Activated CD4-positive, alpha-beta T cell treated with anti-CD3 and anti-CD28 coated beads, Interleukin-2, amount 10 ng/mL, durations not matched to agents 7 days and 5 days (primary cell): ENCODE data around the gene RGS19. TPM values are rescaled to one million over a fixed set of nuclear protein-coding genes. Genes with fewer than 3 reads are reported as not detected.

Source experiments
- CTCF ChIA-PET: fragments of 350-600 bp; sonication (Branson Sonifier 250); formaldehyde crosslinking; loops from one replicate; lab custom pipeline; 2021; ENCODE audit warnings: antibody characterized with exemption; lab: Charles Lee
- POLR2A ChIA-PET: fragments of 350-600 bp; sonication (Branson Sonifier 250); formaldehyde crosslinking; loops from one replicate; lab custom pipeline; 2021; ENCODE audit warnings: antibody characterized with exemption; lab: Charles Lee
- DNase-seq: peaks from one replicate; pipeline ENCODE4 v3.0.0-alpha.2; 2020
- H3K27ac Mint-ChIP-seq: one replicate; pipeline ENCODE4 v1.8.0; 2021; ENCODE audit warnings: mild to moderate bottlenecking, moderate library complexity, mixed read lengths
- H3K27me3 Mint-ChIP-seq: one replicate; pipeline ENCODE4 v1.8.0; 2021; ENCODE audit warnings: mixed read lengths
- H3K36me3 Mint-ChIP-seq: one replicate; pipeline ENCODE4 v1.8.0; 2021; ENCODE audit warnings: low read depth, mixed read lengths
- H3K4me1 Mint-ChIP-seq: one replicate; pipeline ENCODE4 v1.8.0; 2021; ENCODE audit warnings: mixed read lengths
- H3K4me3 Mint-ChIP-seq: one replicate; pipeline ENCODE4 v1.8.0; 2021; ENCODE audit warnings: mild to moderate bottlenecking, moderate library complexity, mixed read lengths
- H3K9me3 Mint-ChIP-seq: one replicate; pipeline ENCODE4 v1.8.0; 2021; ENCODE audit warnings: mixed read lengths
- total RNA-seq, 2 experiments: library from RNA; stranded (reverse); gene quantifications; one replicate each; pipeline ENCODE4 v1.2.3, GENCODE V29; 2021

RGS19 gene
- total RNA-seq, 2 experiments from 2014 or later: 105 to 107 TPM

DNA sequence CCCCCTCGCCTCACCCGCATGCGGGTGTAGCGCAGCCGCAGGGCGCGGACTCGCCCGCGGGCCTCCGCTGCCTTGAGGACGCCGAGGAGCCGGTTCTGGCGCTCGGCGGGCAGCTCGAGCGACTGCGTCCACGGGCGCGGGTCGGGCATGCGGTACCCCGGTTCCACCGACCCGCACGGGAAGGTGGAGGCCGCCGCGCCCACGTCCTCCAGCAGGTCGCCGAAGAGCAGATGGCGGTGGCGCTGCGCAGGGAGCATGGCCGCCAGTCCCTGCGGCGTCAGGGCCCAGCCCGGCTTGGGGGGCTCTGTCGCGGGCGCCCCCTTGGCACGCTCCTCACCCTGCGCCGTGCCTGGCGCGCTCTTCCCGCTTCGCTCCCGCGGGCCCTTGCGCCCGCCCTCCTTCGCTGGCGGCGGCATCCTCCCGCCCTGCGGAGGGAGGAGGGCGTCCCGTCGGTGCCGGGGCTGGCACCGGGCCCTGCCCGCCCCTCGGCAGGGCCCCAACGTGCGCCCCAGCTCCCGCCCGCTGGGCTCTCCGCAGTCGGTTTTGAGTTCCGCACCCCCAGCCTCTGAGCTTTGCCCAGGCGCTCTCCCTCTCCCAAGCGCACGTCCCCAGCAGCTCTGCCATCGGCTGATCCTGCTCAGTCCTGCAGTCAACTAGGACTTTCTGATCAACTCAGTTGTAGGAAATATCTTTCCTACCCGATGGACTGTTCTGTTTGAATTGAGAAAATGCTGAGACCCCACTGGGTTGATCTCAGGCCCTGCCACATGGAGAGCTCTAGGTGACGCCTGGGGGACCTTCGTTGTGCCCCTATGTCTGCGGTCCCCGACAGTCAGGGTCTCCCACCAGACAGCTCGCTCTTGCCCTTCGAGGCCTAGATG lies 4.7 kb upstream of the RGS19 start, which contains the start of gene LKAAEAR1:
Gene LKAAEAR1, minus strand, starts transcription at position 595 of the 881 bp plus-strand sequence. Its CDS starts 179 bp downstream, at position 416.
- DNase-seq: no peak
- ChIA-PET CTCF (interaction anchor here (0.7 to 2.1 kb wide), 17 partner anchors 12 to 547 kb away, joined by 3 to 16 read pairs (median 3); partner anchors contain the start of genes PRPF6 and PTK6), POLR2A (no interaction called here)
- Mint-ChIP-seq H3K27ac (no peak within 1 kb of the TSS), H3K4me3 (peak within 1 kb of the TSS; percentile 72), H3K4me1 (peaks cover 32% of the 10 kb centered on the region), H3K36me3 (peaks cover 2% of the 10 kb centered on the region), H3K27me3 (peaks cover 31% of the 10 kb centered on the region), H3K9me3 (peaks cover 9% of the 10 kb centered on the region)

DNA sequence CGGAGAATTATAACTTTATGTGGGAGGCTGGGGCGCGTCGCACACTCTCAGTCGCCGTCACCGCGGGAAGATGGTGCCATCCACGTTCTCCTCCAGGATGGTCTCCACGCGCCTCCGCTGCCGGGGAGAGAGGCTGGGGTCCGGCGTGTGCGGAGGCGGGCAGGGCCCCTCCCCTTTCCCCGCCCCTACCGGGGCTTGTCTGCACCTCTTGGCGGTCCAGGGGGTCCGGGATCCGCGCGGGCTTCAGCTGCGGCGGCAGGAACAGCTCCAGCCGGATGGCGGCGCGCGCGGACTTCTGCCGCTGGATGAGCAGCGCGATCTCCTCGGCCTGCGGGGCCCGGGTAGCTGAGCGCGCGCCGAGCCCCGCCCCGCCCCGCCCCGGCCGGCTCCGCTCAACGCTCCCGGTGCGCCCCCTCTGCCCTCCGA lies 4.1 kb upstream of the RGS19 start:
- ChIA-PET CTCF (interaction anchor here (0.7 to 2.1 kb wide), 18 partner anchors 11 to 546 kb away, joined by 3 to 16 read pairs (median 3); partner anchors contain the start of genes PRPF6 and PTK6), POLR2A (no interaction called here)
- H3K36me3 Mint-ChIP-seq: peaks cover 6% of the 10 kb centered on the region
- H3K9me3 Mint-ChIP-seq: peaks cover 9% of the 10 kb centered on the region
- peak overlapping the region; percentile 68 for H3K4me3 Mint-ChIP-seq
- H3K27ac Mint-ChIP-seq: no peak overlapping the region
- peak; percentile 69 for DNase-seq
- H3K27me3 Mint-ChIP-seq: peaks cover 31% of the 10 kb centered on the region
- H3K4me1 Mint-ChIP-seq: peaks cover 32% of the 10 kb centered on the region

GRCh38 chr20:64082820-64083377 lies 3.6 kb upstream of the RGS19 start:
- CTCF ChIA-PET: interaction anchor here (0.9 to 2.1 kb wide), 11 partner anchors 11 to 203 kb away, joined by 3 to 16 read pairs (median 4); no protein-coding TSS in a partner anchor

GRCh38 chr20:64082126-64082731 lies 2.9 kb upstream of the RGS19 start:
- Mint-ChIP-seq H3K36me3 (peaks cover 12% of the 10 kb centered on the region), H3K27ac (peak overlapping the region; percentile 54), H3K4me3 (peak overlapping the region; percentile 43), H3K4me1 (peaks cover 33% of the 10 kb centered on the region), H3K9me3 (no peaks in the 10 kb centered on the region), H3K27me3 (peaks cover 28% of the 10 kb centered on the region)
- POLR2A ChIA-PET: no interaction called here
- CTCF ChIA-PET: interaction anchor here (1.0 to 1.7 kb wide), 4 partner anchors 13 to 204 kb away, joined by 3 to 6 read pairs (median 3); partner anchors contain the start of gene TCEA2
- DNase-seq: no peak

More at GRCh38 chr20:64082820-64083377, 3.6 kb upstream of the RGS19 start:
- POLR2A ChIA-PET: no interaction called here
- Mint-ChIP-seq H3K27me3 (peaks cover 28% of the 10 kb centered on the region), H3K27ac (no peak overlapping the region), H3K36me3 (peaks cover 7% of the 10 kb centered on the region), H3K4me3 (peak overlapping the region; percentile 68), H3K4me1 (peaks cover 32% of the 10 kb centered on the region), H3K9me3 (peaks cover 5% of the 10 kb centered on the region)
- no peak for DNase-seq

GRCh38 chr20:64081624-64081964 lies 2.3 kb upstream of the RGS19 start:
- H3K9me3 Mint-ChIP-seq: no peaks in the 10 kb centered on the region
- H3K4me3 Mint-ChIP-seq: peak overlapping the region; percentile 43
- H3K4me1 Mint-ChIP-seq: peaks cover 38% of the 10 kb centered on the region
- CTCF ChIA-PET: interaction anchor here (1.1 to 1.2 kb wide), 2 partner anchors 13 to 19 kb away, joined by 3 to 4 read pairs; partner anchors contain the start of gene TCEA2
- H3K27me3 Mint-ChIP-seq: peaks cover 28% of the 10 kb centered on the region
- no peak for DNase-seq
- peak overlapping the region; percentile 54 for H3K27ac Mint-ChIP-seq
- POLR2A ChIA-PET: no interaction called here
- peaks cover 15% of the 10 kb centered on the region for H3K36me3 Mint-ChIP-seq

- Mint-ChIP-seq H3K27ac (peak overlapping the region; percentile 65), H3K27me3 (peaks cover 24% of the 10 kb centered on the region), H3K36me3 (peaks cover 16% of the 10 kb centered on the region), H3K4me1 (peaks cover 42% of the 10 kb centered on the region), H3K4me3 (peak overlapping the region; percentile 70), H3K9me3 (no peaks in the 10 kb centered on the region)
- no peak for DNase-seq
- ChIA-PET POLR2A (no interaction called here), CTCF (interaction anchor here (1.2 to 2.0 kb wide), 2 partner anchors 12 kb away, joined by 4 to 10 read pairs; no protein-coding TSS in a partner anchor)
These were observed 1.7 kb upstream of the RGS19 start for GRCh38 chr20:64080813-64081623.

DNA sequence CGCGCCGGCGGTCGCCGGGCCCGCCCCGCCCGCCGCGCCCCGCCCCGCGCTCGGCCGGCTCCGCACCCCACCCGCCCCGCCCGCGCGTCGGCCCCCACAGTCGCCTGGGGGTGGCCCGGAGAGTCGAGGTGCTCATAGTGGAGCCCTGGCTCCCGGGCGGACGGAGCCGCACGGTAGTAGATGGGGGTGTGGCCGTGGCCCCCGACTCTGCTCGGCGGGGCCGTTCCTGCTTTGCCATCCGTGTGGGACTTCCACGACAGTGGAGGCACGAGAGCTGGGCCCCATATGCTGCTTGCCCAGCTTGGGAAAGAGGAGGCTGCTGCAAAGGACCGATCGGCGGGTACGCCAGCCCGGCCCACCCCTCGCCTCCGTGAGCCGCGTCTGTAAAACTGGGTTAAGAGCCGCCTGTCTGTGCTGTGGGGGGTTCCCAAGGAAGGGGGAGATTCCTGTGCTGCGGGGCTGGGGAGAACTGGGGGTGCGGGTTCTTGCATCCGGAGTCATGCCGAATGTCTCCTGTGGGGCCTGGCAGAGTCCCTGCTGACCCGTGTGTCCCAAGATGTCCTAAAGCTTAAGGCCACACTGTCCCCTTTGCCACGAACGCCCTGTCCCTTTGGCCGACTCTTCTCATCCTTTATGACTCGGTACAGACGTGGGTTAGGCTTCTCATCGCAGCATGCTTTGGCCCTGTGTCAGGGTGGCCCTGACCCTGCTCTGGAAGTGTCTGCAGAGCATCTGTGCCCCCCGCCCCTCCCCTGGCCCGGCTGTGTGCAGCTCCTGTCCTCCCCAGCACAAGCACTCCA lies 895 bp upstream of the RGS19 start, which contains the start of gene OPRL1:
Gene OPRL1, plus strand, starts transcription at position 70 of the 800 bp plus-strand sequence. CDS start 12,639 bp downstream, outside the sequence.
- H3K4me3 Mint-ChIP-seq: peak within 1 kb of the TSS; percentile 90
- peaks cover 22% of the 10 kb centered on the region for H3K36me3 Mint-ChIP-seq
- peak within 1 kb of the TSS; percentile 83 for H3K27ac Mint-ChIP-seq
- POLR2A ChIA-PET: interaction anchor here (0.6 kb wide), 1 partner anchor 41 kb away, joined by 3 read pairs; no protein-coding TSS in a partner anchor
- no peaks in the 10 kb centered on the region for H3K9me3 Mint-ChIP-seq
- peaks cover 49% of the 10 kb centered on the region for H3K4me1 Mint-ChIP-seq
- H3K27me3 Mint-ChIP-seq: peaks cover 16% of the 10 kb centered on the region
- CTCF ChIA-PET: interaction anchor here (0.9 to 5.1 kb wide), 3 partner anchors 11 to 41 kb away, joined by 4 to 30 read pairs (median 10); no protein-coding TSS in a partner anchor
- no peak for DNase-seq

GRCh38 chr20:64078934-64079272 lies 415 bp downstream of the RGS19 start:
- H3K4me3 Mint-ChIP-seq: peak overlapping the region; percentile 90

DNA sequence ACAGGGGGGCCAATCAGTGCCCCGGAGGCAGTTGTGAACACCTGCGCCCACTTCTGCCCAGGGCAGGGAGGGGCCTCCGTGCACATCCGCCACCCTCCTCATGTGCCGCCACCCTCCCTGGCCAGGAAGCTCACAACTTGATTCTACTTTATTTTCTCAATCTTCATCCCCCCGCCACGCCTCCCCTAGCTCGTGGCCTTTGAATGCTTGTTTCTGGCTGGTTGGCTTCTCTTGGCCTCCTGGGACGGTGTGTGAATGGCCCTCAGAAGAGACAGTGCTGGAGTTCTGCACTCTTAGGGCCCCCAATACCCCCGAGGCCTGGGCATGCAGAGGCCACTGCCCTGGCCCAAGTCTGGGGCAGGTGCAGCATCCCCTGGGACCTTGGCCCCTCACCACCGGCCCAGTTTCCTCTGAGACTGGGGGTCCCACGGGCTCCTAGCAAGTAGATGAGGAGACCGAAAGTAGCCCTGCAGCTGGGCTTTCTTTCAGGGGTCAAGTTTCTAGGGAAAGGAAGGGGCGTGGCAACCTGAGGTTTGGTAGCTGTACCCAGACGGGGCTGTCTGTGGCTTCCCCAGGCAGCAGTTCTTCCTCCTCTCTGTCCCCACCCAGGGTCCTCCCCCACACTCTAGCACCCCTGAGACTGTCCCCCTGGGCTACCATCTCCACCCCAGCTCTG lies 1.3 kb downstream of the RGS19 start:
- H3K4me3 Mint-ChIP-seq: peak overlapping the region; percentile 90
- peak overlapping the region; percentile 83 for H3K27ac Mint-ChIP-seq
- no peaks in the 10 kb centered on the region for H3K9me3 Mint-ChIP-seq
- POLR2A ChIA-PET: no interaction called here
- H3K4me1 Mint-ChIP-seq: peaks cover 50% of the 10 kb centered on the region
- DNase-seq: peak; percentile 77
- CTCF ChIA-PET: interaction anchor here (0.9 to 5.1 kb wide), 6 partner anchors 12 to 208 kb away, joined by 3 to 30 read pairs (median 6); no protein-coding TSS in a partner anchor
- H3K36me3 Mint-ChIP-seq: peaks cover 34% of the 10 kb centered on the region
- H3K27me3 Mint-ChIP-seq: peaks cover 6% of the 10 kb centered on the region

More at GRCh38 chr20:64078934-64079272, 415 bp downstream of the RGS19 start:
- H3K9me3 Mint-ChIP-seq: no peaks in the 10 kb centered on the region
- H3K27me3 Mint-ChIP-seq: peaks cover 9% of the 10 kb centered on the region
- no peak for DNase-seq
- peak overlapping the region; percentile 83 for H3K27ac Mint-ChIP-seq
- POLR2A ChIA-PET: no interaction called here
- peaks cover 31% of the 10 kb centered on the region for H3K36me3 Mint-ChIP-seq
- CTCF ChIA-PET: interaction anchor here (0.8 to 5.1 kb wide), 6 partner anchors 10 to 541 kb away, joined by 3 to 30 read pairs (median 8); no protein-coding TSS in a partner anchor
- peaks cover 50% of the 10 kb centered on the region for H3K4me1 Mint-ChIP-seq

DNA sequence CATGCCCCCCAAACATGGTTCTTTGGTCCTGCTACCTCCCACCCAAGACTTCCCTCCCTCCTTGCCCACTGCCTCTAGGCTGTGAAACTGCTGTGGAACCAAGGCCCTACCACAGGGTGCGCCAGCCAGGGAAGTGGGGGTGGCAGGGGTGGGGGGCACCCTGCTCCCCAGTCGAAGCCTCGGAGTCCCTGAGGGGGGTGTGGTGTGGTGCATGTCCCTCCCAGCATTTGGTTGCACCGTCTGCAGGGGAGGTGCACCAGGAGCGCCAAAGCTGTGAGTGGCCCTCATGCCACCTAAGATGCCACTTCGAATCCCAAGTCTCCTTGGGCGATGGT lies 1.8 kb downstream of the RGS19 start:
- Mint-ChIP-seq H3K27ac (peak overlapping the region; percentile 83), H3K4me3 (peak overlapping the region; percentile 90), H3K4me1 (peaks cover 48% of the 10 kb centered on the region), H3K27me3 (peaks cover 6% of the 10 kb centered on the region), H3K9me3 (no peaks in the 10 kb centered on the region), H3K36me3 (peaks cover 35% of the 10 kb centered on the region)
- no peak for DNase-seq
- CTCF ChIA-PET: interaction anchor here (0.9 to 5.1 kb wide), 7 partner anchors 10 to 208 kb away, joined by 3 to 30 read pairs (median 5); no protein-coding TSS in a partner anchor
- POLR2A ChIA-PET: no interaction called here
